HepG2 (cell line): ENCODE results near the gene MORN5. TPM values are rescaled to one million over a fixed set of nuclear protein-coding genes. Genes with fewer than 3 reads are reported as not detected.

Source experiments
- ATAC-seq: fragments of 200-7000 bp; cut with Tn5 transposase; 3 replicates; pipeline ENCODE4 v1.9.1; 2020; ENCODE audit warnings: mild to moderate bottlenecking, moderate library complexity
- BruUV-seq: library from RNA; stranded (reverse); fragments of 400-500 nt; replicated peaks from 2 replicates; lab custom pipeline; 2021; lab: Mats Ljungman, UMichigan
- CTCF ChIA-PET: fragments of 300-600 bp; formaldehyde crosslinking; extraction: SDS; loops from one replicate; lab custom pipeline; 2021; ENCODE audit warnings: low total read pairs, inconsistent platforms, low intra/inter-chr PET ratio; lab: Yijun Ruan, JAX
- POLR2A ChIA-PET: fragments of 350-600 bp; sonication (Branson Sonifier 250); formaldehyde crosslinking; loops from one replicate; lab custom pipeline; 2020; ENCODE audit warnings: antibody characterized with exemption, inconsistent platforms; lab: Yijun Ruan, JAX
- DNase-seq: peaks from one replicate; pipeline ENCODE4 v3.0.0-alpha.2; 2015; ENCODE audit warnings: low spot score
- FAIRE-seq: peaks from 3 replicates; lab custom pipeline; 2011; peaks lifted over from hg19 to GRCh38; lab: Jason Lieb, UNC
- H2AFZ ChIP-seq: one replicate; pipeline ENCODE4 v1.6.1; 2011; ENCODE audit warnings: low read length, inconsistent platforms
- H3K27ac ChIP-seq: fragments of 300-600 bp; 3 replicates; pipeline ENCODE4 v1.8.0; 2011; ENCODE audit warnings: mixed run types, mild to moderate bottlenecking, mixed read lengths, low read length, inconsistent platforms; ENCODE audit not compliant: insufficient read depth; ENCODE audit errors: extremely low read length
- H3K27me3 ChIP-seq, 2 experiments: fragments of 200-600 bp in 1 of 2; 2 replicates in 1 of 2; 3 replicates in 1 of 2; pipeline versions ENCODE4 v1.6.0 to v1.8.0; 2011; ENCODE audit warnings: low read length in 2 of 2, mild to moderate bottlenecking in 2 of 2, moderate library complexity in 2 of 2, inconsistent platforms in 1 of 2; ENCODE audit not compliant: insufficient read depth in 2 of 2, control insufficient read depth in 1 of 2
- H3K36me3 ChIP-seq, 2 experiments: fragments of 200-600 bp in 1 of 2; replicated peaks in 1 of 2; 2 replicates in 1 of 2; 3 replicates in 1 of 2; pipeline versions ENCODE4 v1.5.1 to v1.8.0; 2011; ENCODE audit warnings: low read length in 2 of 2, inconsistent platforms in 1 of 2; ENCODE audit not compliant: insufficient read depth in 2 of 2, control insufficient read depth in 1 of 2
- H3K4me1 ChIP-seq: 2 replicates; pipeline ENCODE4 v1.5.1; 2012; ENCODE audit warnings: low read length, inconsistent platforms; ENCODE audit not compliant: insufficient read depth
- H3K4me2 ChIP-seq: 2 replicates; pipeline ENCODE4 v1.6.0; 2011; ENCODE audit warnings: low read depth, low read length, inconsistent platforms
- H3K4me3 ChIP-seq, 3 experiments: fragments of 200-600 bp in 1 of 3; sonication (generic), shearing (Covaris generic) in 1 of 3; replicated peaks in 1 of 3; 2 replicates each; pipeline ENCODE4 v1.5.1; 2011 to 2016; ENCODE audit warnings: low read length in 3 of 3, inconsistent platforms in 2 of 3, low read depth in 2 of 3, mild to moderate bottlenecking in 2 of 3, control low read depth in 1 of 3, mixed read lengths in 1 of 3; ENCODE audit not compliant: insufficient read depth in 1 of 3
- H3K79me2 ChIP-seq: one replicate; pipeline ENCODE4 v1.6.1; 2011; ENCODE audit warnings: low read length, inconsistent platforms; ENCODE audit not compliant: insufficient read depth
- H3K9ac ChIP-seq: 2 replicates; pipeline ENCODE4 v1.6.0; 2011; ENCODE audit warnings: mild to moderate bottlenecking, low read depth, low read length, inconsistent platforms; ENCODE audit not compliant: insufficient read depth
- H3K9me3 ChIP-seq: 2 replicates; pipeline ENCODE4 v1.5.1; 2012; ENCODE audit warnings: mild to moderate bottlenecking, low read length
- H4K20me1 ChIP-seq: 2 replicates; pipeline ENCODE4 v1.6.0; 2011; ENCODE audit warnings: inconsistent platforms, mild to moderate bottlenecking, low read length, moderate library complexity; ENCODE audit not compliant: insufficient read depth
- CEBPB ChIP-seq: IDR thresholded peaks from 2 replicates; pipeline ENCODE4 v1.6.1; 2011; ENCODE audit warnings: low read depth, low read length, improper control_type of control experiment, borderline replicate concordance
- CREB1 ChIP-seq, 2 experiments: fragments of 450-650 bp in 1 of 2; IDR thresholded peaks; 2 replicates each; pipeline ENCODE4 v1.6.1; 2016 to 2017; ENCODE audit warnings: control low read depth in 1 of 2, mild to moderate bottlenecking in 1 of 2, missing compliant biosample characterization in 1 of 2, missing genetic modification characterization in 1 of 2
- YY1 ChIP-seq: IDR thresholded peaks from 2 replicates; pipeline ENCODE4 v1.6.1; 2011; ENCODE audit warnings: low read length, low read depth, moderate library complexity, mild to moderate bottlenecking; ENCODE audit not compliant: insufficient read depth, insufficient replicate concordance
- ZNF10 ChIP-seq: sonication (generic); formaldehyde crosslinking; IDR thresholded peaks from 2 replicates; pipeline ENCODE4 v1.4.0; 2020; ENCODE audit warnings: mild to moderate bottlenecking, low read depth, missing genetic modification reagents, borderline replicate concordance
- WGBS: methylation state at CpG from one replicate; pipeline ENCODE4 v1.1.6; 2017; ENCODE audit warnings: low lambda C conversion rate; 5-methylcytosine and 5-hydroxymethylcytosine counted together
- in situ Hi-C: cut with HindIII; loops from 2 replicates; pipeline ENCODE4 v1.10.0; 2017; ENCODE audit warnings: low pct_unique_long_range_greater_than_20kb; ENCODE audit not compliant: extremely low pct_ligation_motif_present
- intact Hi-C: fragments of 100-400 bp; cut with micrococcal nuclease; formaldehyde crosslinking; loops from one replicate; pipeline ENCODE4 v1.10.0; 2022; ENCODE audit not compliant: unreplicated experiment
- polyA plus RNA-seq, 8 experiments: library from polyadenylated mRNA; depleted of rRNA in 3 of 8; stranded (reverse) in 7 of 8; unstranded in 1 of 8; fragments of >200 nt; fragmentation: Illumina TruSeq in 4 of 8; extraction: Trizol in 4 of 8; gene quantifications; 2 replicates each; pipeline versions ENCODE4 v1.2.1 to v1.2.3, GENCODE V29; 2011 to 2016; ENCODE audit warnings: low read depth in 4 of 8, missing spikeins in 1 of 8, mixed read lengths in 1 of 8; ENCODE audit not compliant: insufficient read depth in 1 of 8
- total RNA-seq, 5 experiments: library from RNA; depleted of rRNA; stranded (reverse); fragments of >200 nt; fragmentation: Illumina TruSeq; extraction: Trizol; gene quantifications; 2 replicates each; pipeline ENCODE4 v1.2.3, GENCODE V29; 2016; ENCODE audit warnings: low read depth in 1 of 5
- TF ChIP-seq, protein P1 (sequence below), 2 experiments: fragments of 450-650 bp in 1 of 2; sonication (generic) in 1 of 2; formaldehyde crosslinking; IDR thresholded peaks; 2 replicates each; pipeline versions ENCODE4 v1.5.0 to v1.8.0; 2020 to 2022; ENCODE audit warnings: mild to moderate bottlenecking in 1 of 2, missing genetic modification reagents in 1 of 2
- TF ChIP-seq, protein P2 (sequence below), 2 experiments: fragments of 450-650 bp in 1 of 2; sonication (generic) in 1 of 2; formaldehyde crosslinking in 1 of 2; IDR thresholded peaks; 2 replicates each; pipeline versions ENCODE4 v1.6.1 to v1.8.0; 2016 to 2022; ENCODE audit warnings: antibody characterized with exemption in 1 of 2, mild to moderate bottlenecking in 1 of 2, missing genetic modification reagents in 1 of 2
- TF ChIP-seq, protein P3 (sequence below): sonication (generic); formaldehyde crosslinking; IDR thresholded peaks from 2 replicates; pipeline ENCODE4 v1.4.0; 2020; ENCODE audit warnings: missing genetic modification reagents

Gene MORN5
- total and polyA plus RNA-seq, 2 of the 13 experiments (the other 11 are each of a cell fraction or from before 2014, with no cell fraction given): not detected

DNA sequence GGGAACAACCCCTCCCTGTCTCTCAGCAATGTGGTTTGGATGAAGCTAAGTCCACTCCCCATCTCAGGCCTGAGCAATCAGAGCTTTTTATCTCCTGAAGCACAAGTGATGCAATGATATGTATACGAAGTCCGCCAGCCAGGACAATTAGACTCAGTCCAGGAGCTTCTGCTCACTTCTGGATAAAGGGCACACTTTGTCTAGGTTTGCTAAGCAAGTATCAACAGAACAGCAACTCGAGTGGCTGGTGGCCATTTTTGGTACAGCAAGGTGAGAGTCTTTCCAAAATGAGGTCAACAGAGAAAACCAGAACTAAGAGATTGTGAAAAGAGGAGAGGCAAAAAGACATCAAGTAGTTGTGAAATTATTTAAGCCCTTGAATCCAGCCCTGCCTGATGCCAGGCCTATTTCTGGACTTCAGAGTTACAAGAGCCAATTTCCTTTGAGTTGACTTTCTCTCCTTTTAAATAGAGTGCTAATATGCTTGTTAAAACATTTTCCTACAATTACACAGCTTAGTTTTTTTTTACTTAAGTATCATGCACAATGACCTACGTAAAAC, 8.4 kb upstream of the MORN5 start:
- FAIRE-seq (peak; percentile 44), DNase-seq (peak; percentile 44)
- Histone ChIP-seq H4K20me1 (peaks cover 3% of the 10 kb centered on the region; the same call in 1 of the 2 replicates), H3K4me1 (peaks cover 32% of the 10 kb centered on the region), H3K36me3 (peaks cover 4 to 32% of the 10 kb centered on the region in 2 experiments; a peak in 4 of 5 replicates), H3K9ac (no peak overlapping the region)
- POLR2A ChIA-PET: no interaction called here
- intact Hi-C loops: loop anchor here (5.0 kb wide), 1 partner anchor 36 kb away; no protein-coding TSS in a partner anchor
- TF ChIP-seq CEBPB (peak; percentile 41; the same call in 1 of the 2 replicates), ZNF10 (no peak), CREB1 (IDR thresholded peaks at IDR 0.05) (no peak), CREB1 (CRISPR knock-in tag; IDR thresholded peaks at IDR 0.05) (0 out of 2 replicates have a peak, but pooled peaks have one; percentile 18), YY1 (peak; percentile 20)
- TF ChIP-seq, protein P1, sequence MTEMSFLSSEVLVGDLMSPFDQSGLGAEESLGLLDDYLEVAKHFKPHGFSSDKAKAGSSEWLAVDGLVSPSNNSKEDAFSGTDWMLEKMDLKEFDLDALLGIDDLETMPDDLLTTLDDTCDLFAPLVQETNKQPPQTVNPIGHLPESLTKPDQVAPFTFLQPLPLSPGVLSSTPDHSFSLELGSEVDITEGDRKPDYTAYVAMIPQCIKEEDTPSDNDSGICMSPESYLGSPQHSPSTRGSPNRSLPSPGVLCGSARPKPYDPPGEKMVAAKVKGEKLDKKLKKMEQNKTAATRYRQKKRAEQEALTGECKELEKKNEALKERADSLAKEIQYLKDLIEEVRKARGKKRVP (CRISPR knock-in tag; IDR thresholded peaks at IDR 0.05): 0 out of 4 replicates have a peak, but pooled peaks of 1 of the 2 experiments have one; percentile 11
- TF ChIP-seq, protein P2, sequence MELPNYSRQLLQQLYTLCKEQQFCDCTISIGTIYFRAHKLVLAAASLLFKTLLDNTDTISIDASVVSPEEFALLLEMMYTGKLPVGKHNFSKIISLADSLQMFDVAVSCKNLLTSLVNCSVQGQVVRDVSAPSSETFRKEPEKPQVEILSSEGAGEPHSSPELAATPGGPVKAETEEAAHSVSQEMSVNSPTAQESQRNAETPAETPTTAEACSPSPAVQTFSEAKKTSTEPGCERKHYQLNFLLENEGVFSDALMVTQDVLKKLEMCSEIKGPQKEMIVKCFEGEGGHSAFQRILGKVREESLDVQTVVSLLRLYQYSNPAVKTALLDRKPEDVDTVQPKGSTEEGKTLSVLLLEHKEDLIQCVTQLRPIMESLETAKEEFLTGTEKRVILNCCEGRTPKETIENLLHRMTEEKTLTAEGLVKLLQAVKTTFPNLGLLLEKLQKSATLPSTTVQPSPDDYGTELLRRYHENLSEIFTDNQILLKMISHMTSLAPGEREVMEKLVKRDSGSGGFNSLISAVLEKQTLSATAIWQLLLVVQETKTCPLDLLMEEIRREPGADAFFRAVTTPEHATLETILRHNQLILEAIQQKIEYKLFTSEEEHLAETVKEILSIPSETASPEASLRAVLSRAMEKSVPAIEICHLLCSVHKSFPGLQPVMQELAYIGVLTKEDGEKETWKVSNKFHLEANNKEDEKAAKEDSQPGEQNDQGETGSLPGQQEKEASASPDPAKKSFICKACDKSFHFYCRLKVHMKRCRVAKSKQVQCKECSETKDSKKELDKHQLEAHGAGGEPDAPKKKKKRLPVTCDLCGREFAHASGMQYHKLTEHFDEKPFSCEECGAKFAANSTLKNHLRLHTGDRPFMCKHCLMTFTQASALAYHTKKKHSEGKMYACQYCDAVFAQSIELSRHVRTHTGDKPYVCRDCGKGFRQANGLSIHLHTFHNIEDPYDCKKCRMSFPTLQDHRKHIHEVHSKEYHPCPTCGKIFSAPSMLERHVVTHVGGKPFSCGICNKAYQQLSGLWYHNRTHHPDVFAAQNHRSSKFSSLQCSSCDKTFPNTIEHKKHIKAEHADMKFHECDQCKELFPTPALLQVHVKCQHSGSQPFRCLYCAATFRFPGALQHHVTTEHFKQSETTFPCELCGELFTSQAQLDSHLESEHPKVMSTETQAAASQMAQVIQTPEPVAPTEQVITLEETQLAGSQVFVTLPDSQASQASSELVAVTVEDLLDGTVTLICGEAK (IDR thresholded peaks at IDR 0.05): no peak
- TF ChIP-seq, protein P2 (CRISPR knock-in tag; IDR thresholded peaks at IDR 0.05): no peak
- TF ChIP-seq, protein P3, sequence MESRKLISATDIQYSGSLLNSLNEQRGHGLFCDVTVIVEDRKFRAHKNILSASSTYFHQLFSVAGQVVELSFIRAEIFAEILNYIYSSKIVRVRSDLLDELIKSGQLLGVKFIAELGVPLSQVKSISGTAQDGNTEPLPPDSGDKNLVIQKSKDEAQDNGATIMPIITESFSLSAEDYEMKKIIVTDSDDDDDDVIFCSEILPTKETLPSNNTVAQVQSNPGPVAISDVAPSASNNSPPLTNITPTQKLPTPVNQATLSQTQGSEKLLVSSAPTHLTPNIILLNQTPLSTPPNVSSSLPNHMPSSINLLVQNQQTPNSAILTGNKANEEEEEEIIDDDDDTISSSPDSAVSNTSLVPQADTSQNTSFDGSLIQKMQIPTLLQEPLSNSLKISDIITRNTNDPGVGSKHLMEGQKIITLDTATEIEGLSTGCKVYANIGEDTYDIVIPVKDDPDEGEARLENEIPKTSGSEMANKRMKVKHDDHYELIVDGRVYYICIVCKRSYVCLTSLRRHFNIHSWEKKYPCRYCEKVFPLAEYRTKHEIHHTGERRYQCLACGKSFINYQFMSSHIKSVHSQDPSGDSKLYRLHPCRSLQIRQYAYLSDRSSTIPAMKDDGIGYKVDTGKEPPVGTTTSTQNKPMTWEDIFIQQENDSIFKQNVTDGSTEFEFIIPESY (CRISPR knock-in tag): peak; percentile 43; the same call in 1 of the 2 replicates
- TF ChIP-seq, all 625 proteins: peak for 5
- ATAC-seq: peak; percentile 79
- Histone ChIP-seq H3K4me2 (no peak overlapping the region), H3K27me3 (no peaks in the 10 kb centered on the region), H3K9me3 (no peaks in the 10 kb centered on the region), H3K27ac (no peak overlapping the region), H3K79me2 (peaks cover 27% of the 10 kb centered on the region), H2AFZ (no peak overlapping the region), H3K4me3 (no peak overlapping the region)
- WGBS: 47% methylated on average over 4 of the region's 4 CpGs
- no TSS peak for BruUV-seq
- in situ Hi-C loops: no loop called here
- CTCF ChIA-PET: no interaction called here
